WERI-Rb-1 (cell line): ENCODE results near the gene KCNIP4.

Source experiments
- DNase-seq: peaks from one replicate; pipeline ENCODE4 v3.0.0-alpha.2; 2020
- H3K27ac ChIP-seq: fragments of 250-450 bp; sonication (Bioruptor Pico); 2 replicates; pipeline ENCODE4 v1.5.1; 2020; ENCODE audit warnings: mild to moderate bottlenecking, moderate library complexity
- H3K27me3 ChIP-seq: fragments of 250-450 bp; sonication (Bioruptor Pico); 2 replicates; pipeline ENCODE4 v1.5.1; 2021; ENCODE audit warnings: mild to moderate bottlenecking, low read depth, moderate library complexity; ENCODE audit not compliant: insufficient read depth, severe bottlenecking
- H3K36me3 ChIP-seq: fragments of 250-450 bp; sonication (Bioruptor Pico); 2 replicates; pipeline ENCODE4 v1.5.1; 2020; ENCODE audit warnings: mild to moderate bottlenecking, moderate library complexity
- H3K4me3 ChIP-seq: 2 replicates; pipeline ENCODE4 v1.5.1; 2011; ENCODE audit warnings: low read depth, mild to moderate bottlenecking, control low read depth, low read length
- H3K9me3 ChIP-seq: fragments of 250-450 bp; sonication (Bioruptor Pico); 2 replicates; pipeline ENCODE4 v1.5.1; 2021; ENCODE audit warnings: mild to moderate bottlenecking, moderate library complexity; ENCODE audit not compliant: severe bottlenecking
- CTCF ChIP-seq: IDR thresholded peaks from 2 replicates; pipeline ENCODE4 v1.5.1; 2011; ENCODE audit warnings: low read depth, mild to moderate bottlenecking, control low read depth, inconsistent platforms, low read length

Gene KCNIP4

GRCh38 chr4:21593671-21594001 lies 354.9 kb downstream of the KCNIP4 start:
- Histone ChIP-seq H3K4me3 (no peak overlapping the region), H3K27me3 (no peaks in the 10 kb centered on the region), H3K9me3 (no peaks in the 10 kb centered on the region), H3K27ac (no peak overlapping the region), H3K36me3 (no peaks in the 10 kb centered on the region)
- no peak for DNase-seq
- no peak for TF ChIP-seq CTCF

- DNase-seq, result no peak
- Histone ChIP-seq H3K9me3 (no peaks in the 10 kb centered on the region), H3K27ac (no peak overlapping the region), H3K36me3 (no peaks in the 10 kb centered on the region), H3K4me3 (no peak overlapping the region), H3K27me3 (no peaks in the 10 kb centered on the region)
- TF ChIP-seq CTCF, result no peak
Measured at GRCh38 chr4:21592970-21593670, 355.5 kb downstream of the KCNIP4 start.

- H3K4me3 ChIP-seq, result no peak overlapping the region
- DNase-seq, result no peak
- H3K27ac ChIP-seq, result no peak overlapping the region
- no peaks in the 10 kb centered on the region for H3K36me3 ChIP-seq
- no peaks in the 10 kb centered on the region for H3K9me3 ChIP-seq
- H3K27me3 ChIP-seq, result no peaks in the 10 kb centered on the region
- TF ChIP-seq CTCF, result no peak
Measured at GRCh38 chr4:21577056-21577455, 371.5 kb downstream of the KCNIP4 start.

- H3K9me3 ChIP-seq, result no peaks in the 10 kb centered on the region
- no peak for DNase-seq
- TF ChIP-seq CTCF, result no peak
- H3K27ac ChIP-seq, result no peak overlapping the region
- H3K36me3 ChIP-seq, result no peaks in the 10 kb centered on the region
- no peaks in the 10 kb centered on the region for H3K27me3 ChIP-seq
- no peak overlapping the region for H3K4me3 ChIP-seq
Measured at GRCh38 chr4:21571100-21571499, 377.5 kb downstream of the KCNIP4 start.

- H3K4me3 ChIP-seq, result no peak overlapping the region
- no peaks in the 10 kb centered on the region for H3K9me3 ChIP-seq
Measured at GRCh38 chr4:21569638-21570037, 378.9 kb downstream of the KCNIP4 start.

More at GRCh38 chr4:21569638-21570037, 378.9 kb downstream of the KCNIP4 start:
- no peak for DNase-seq
- H3K27me3 ChIP-seq, result no peaks in the 10 kb centered on the region
- H3K27ac ChIP-seq, result no peak overlapping the region
- H3K36me3 ChIP-seq, result no peaks in the 10 kb centered on the region
- no peak for TF ChIP-seq CTCF
